ENCODE data around the gene GRIA3.
"Not testable (repeated sequence)": the region's sequence is repeated elsewhere in the genome, so short reads cannot be mapped to it uniquely, and the experiment has no call there.

The GRIA3 gene

DNA sequence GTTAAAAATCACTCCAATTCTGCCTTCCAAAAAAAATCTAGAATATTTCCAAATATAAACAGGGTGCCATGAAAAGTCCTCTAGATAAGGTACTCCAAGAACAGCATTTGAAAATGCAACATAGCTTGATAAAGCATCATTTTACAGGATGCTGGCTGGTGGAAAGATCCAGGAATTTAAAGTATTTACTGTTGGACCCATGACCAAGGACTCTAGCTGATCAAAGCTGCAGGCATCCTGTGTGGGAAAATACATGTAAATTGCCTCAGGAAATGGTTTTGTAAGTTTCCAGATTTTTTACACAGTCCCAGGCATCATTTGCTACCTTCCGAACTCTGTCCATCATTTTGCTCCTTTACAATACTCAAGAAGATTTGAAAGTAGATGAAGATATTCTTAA is 164.4 kb downstream of the GRIA3 start:
- DNase-seq (ENCODE audit: low read depth, low spot score): no peak

DNA sequence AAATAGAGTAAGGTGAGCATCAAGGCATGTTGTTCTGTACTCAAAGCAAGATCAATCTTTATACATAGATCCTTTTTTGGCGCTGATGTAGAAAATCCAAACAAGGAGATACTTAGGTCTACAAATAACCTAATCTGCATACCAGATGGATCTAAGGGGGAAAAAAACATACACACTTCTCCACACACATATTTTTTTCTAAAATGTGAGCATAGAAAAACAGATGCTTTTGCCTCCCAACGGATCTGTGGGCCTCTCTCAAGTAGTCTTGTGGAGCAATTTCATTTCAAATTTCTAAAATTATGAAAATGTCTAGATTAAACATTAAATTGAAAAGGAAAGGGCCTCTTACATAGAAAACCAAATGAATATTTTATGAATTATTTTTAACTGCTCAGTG is 166.1 kb downstream of the GRIA3 start:
- DNase-seq (ENCODE audit: low read depth, low spot score): no peak

DNA sequence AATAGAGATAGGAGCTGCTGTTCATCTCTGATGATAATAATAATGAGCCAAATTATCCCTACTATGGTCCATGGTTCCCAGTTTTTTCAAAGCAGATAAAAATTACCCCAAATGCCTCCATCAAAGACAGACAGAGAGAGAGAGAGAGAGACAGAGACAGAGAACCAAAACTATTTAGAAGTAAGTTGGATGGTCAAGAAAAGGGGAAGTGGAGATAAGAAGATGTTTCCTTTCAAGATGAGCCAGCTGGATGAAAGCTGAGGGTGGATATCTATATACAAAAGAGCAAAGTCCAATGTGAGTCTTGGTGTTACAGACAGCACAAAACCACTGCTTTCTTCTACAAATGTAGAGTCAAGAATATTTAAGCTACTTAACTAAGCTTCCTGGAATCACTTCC is 173.9 kb downstream of the GRIA3 start:
- no peak for DNase-seq (ENCODE audit: low read depth, low spot score)

DNA sequence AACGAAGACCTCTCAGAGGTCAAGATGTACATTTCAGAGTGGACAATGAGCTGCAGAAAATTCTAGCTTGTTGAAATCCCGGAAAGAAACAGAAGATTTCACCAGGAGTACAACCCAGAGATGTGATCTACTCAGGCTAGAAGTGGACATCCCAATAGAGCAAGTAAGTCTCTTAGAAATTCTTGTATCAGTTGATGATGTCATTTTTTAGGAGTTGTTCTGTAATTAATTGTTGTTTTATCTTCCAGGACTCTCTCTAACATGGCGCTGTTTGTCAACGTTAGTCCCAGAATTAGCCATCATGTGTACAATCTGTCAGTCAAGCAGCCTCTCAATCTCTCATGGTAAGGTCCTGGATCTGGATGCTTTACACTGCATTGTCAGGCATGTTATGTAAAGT is 174.4 kb downstream of the GRIA3 start:
- no peak for DNase-seq (ENCODE audit: low read depth, low spot score)

DNA sequence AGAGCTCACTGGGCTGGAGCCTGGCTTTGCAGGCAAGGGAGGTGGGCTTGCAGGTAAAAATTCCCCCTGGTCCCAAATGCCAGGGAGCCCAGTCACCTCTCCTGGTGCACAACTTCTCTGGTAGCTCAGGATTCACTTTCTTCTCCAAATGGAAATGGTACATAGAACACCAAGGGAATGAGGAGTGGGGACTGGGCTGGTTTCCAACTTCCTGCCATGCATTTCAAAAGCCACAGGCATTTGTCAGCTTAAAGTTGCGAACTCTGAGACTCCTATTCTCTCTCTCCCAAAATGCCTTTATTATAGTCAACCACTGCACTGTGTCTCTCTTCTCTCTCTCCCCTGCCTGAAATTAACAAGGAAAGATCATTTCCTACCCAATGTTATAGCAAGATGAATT is 177.3 kb downstream of the GRIA3 start:
- no peak for DNase-seq (ENCODE audit: low read depth, low spot score)

DNA sequence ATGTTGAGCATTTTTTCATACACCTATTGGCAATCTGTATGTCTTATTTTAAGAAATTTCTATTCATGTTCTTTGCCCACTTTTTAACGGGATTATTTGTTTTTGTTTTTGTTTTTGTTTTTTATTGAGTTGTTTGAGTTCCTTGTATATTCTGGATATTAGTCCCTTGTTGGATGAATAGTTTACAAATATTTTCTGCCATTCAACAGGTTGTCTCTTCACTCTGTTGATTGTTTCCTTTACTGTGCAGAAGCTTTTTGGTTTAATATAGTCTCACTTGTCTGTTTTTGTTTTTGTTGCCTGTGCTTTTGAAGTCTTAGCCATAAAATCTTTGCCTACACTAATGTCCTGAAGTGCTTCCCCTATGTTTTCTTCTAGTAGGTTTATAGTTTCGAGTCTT is 202.1 kb downstream of the GRIA3 start:
- DNase-seq (ENCODE audit: low read depth, low spot score): not testable (repeated sequence)

DNA sequence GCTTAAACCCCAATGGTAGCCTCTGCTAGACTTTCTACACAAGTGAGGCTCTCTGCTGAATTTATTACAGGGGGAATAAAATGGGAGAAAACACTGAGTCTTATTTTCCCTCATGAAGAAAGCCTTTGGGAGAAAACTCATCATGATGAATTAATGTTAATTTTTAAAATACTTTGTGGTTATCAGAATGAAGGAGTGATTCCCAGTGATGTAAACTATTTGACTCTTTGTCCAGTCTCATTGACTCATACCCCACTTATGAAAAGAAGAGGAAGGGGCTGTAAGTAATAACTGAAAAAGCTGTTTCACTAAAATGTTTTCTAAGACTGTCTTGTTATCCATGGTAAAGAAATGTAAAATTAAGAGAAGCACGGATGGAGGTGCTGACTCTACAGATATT is 208.8 kb downstream of the GRIA3 start:
- no peak for DNase-seq (ENCODE audit: low read depth, low spot score)

DNA sequence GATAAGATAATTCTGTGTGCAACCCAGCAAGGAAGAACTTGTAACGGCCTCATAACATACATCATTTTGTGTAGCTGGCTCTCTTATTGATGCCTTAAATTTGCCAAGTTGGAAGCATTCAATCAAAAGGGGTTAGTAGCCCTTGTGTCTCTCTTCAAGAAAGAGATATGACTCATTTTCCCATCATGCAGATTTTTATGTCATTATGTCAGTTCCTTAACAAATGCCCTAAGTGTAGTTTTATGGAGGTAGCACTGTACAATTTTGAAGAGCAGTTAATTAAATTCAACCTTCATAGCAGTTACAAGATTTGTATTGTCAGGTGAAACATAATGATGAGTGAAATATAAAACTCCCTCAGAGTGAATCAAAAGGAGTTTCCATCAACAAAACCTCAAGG is 215.6 kb downstream of the GRIA3 start:
- no peak for DNase-seq (ENCODE audit: low read depth, low spot score)

DNA sequence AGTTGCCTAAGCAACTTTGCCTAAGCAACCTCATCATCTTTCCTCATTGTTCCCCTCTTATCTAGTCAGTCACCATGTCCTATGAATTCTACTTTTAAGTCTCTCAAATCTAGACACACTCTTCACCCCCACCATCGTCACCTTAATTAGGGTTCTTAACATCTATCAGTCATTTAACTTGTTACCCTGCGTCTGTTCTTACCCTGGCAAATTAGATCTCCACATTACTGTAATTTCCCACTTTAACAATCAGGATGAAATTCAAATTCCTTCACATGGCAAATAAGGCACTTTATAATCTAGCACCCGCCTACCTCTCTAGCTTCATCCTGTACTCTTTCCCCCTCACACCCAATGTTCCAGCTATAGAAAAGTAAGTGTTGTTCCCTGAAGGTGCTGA is 221.2 kb downstream of the GRIA3 start:
- DNase-seq (ENCODE audit: low read depth, low spot score): no peak

DNA sequence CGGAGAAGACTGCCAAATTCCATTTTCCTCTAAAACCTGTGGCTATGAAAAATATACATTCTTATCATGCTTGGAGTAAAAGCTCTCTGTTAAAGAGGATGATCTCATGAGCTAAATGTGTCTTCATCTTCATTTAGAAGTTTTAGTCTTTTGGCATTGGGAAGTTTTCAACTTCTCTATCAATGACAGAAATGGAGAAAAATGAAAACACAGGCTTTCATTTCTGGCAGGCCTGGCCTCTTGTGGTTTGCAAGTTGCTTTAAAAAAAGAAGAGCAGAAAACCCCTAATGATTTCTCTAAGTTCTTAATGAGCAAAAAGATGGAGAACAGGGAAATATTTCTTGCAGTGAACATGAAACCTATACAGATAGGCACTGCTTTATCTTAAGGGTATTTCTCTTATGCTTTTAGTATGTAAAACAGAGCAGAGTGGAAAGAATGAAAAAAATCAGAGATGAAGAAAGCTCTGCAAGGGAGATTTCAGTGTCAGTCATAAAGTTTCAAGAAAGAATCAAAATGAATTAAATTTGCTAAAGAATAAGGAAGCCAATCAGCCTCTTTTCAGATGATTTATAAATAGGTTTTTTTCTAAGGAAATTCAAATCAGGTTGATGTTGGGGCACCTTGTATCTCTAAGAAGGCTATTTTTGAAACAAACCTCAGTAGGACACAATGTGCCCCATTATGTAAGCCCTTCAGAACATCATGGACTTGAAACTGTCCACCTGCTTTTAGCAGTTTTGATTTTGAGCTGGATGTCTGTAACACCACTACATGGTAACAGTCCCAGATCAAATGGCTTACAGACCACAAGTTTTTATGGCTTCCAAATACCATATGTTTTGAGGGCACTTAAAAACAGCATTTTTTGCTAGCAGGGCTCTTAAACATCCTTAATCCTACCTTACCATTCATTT is 225.0 kb downstream of the GRIA3 start:
- DNase-seq (ENCODE audit: low read depth, low spot score): no peak

DNA sequence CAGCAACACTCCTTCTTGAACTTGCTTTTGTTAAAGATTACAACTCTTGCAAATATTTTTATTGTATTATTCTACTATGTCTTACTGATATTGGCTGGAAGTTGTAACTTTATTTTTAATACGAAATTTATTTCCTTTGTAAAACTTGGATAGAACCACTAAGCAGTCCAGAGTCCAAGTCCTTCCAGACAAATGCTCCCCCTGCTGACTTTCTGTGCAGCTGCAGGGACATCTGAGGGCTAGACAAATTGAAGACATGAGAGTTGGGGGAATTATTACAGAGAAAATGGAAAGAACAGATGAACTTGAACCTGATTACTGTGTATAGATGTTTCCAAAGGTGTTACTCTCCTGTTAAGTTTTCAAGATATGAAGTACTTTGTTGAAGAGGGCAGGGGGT is 238.8 kb downstream of the GRIA3 start:
- DNase-seq (ENCODE audit: low read depth, low spot score): no peak

DNA sequence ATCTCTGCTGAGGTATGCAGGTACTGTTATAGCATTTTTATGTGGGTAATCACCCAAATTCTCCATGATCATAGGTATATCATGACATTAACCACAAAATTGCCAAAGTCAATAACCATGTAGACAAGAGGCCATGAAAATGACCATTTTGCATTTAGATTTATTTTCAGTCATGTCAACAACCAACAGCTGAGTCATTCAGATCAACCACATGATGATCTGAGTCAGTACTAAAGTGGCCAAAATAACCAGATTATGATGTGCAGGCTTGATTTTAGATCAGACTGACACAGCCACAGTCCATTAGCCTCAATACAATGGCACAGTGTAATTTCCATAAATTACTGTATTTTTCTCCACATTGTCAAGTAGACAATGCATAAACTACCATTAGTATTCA is 240.5 kb downstream of the GRIA3 start:
- DNase-seq (ENCODE audit: low read depth, low spot score): no peak

DNA sequence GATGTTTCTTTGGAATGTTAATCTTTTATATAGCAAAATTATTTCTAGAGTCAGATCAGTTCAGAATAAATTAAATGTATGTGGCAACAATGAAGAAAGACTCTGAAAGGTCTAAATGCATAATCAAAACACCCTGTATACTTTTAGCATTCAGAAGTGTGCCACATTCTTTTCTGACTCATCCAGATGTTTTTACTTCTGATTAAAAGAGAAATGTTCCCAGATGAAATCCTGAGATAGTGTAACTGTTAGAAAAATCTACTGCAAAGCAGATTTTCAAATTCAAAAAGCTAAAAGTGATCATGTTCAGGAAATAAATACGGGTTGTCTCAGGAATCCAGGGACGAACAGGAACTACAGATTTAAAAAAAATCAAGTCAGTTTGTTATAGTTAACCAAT is 241.4 kb downstream of the GRIA3 start:
- no peak for DNase-seq (ENCODE audit: low read depth, low spot score)

DNA sequence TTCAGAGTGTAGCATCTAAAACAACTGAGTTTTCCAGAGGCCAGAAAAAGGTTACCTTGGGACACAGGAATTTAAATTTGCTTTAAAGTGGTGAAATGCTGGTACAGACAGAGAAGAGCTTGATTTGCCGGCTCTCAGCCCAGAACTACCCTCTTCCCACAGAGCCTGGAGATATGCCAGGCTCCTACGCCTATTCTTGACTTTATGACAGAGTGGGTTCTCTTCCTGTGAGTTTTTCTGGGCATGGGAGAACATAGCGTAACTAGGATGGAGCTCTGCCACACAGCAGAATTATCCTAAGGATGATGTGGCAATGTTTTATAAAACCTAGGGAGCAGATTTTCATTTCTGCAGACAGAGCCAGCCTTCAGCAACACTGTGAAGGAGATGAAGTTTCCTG is 241.8 kb downstream of the GRIA3 start:
- DNase-seq (ENCODE audit: low read depth, low spot score): peak; percentile 23

DNA sequence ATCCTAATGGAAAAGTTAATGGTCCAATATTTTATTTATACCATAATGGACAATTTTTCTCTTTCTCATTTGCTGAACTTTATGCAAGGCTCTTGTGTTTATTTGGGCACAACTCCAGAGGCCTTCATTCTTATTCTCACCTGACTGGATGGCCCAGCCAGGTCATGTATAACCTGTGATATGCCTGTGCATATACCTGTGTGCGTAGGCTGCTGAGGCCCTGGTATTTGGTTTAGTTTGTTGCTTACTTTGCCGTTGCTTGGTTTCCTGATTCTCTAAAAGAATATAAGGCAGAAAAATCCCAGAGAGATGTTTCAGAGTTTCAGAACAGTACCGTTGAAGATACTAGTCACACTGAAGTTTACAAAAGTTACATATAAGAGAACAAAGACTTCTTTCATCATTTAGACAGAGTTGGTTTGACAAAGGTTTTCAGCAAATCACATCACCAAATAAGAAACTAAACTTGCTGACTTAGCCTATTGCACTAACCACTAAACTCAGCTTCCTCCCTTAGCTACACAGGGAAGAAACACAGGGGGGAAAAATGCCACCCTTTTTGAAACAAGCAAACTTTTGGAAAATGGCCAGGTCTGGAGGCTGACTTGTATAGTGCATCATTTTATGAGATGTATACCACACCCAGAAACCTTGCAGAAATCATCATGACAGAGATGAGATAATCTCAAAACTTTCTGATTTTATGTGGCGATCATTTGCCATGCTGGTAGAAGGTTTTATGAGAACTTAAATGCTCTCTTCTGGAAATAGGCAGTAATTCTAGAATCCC is 248.5 kb downstream of the GRIA3 start:
- no peak for DNase-seq (ENCODE audit: low read depth, low spot score)

DNA sequence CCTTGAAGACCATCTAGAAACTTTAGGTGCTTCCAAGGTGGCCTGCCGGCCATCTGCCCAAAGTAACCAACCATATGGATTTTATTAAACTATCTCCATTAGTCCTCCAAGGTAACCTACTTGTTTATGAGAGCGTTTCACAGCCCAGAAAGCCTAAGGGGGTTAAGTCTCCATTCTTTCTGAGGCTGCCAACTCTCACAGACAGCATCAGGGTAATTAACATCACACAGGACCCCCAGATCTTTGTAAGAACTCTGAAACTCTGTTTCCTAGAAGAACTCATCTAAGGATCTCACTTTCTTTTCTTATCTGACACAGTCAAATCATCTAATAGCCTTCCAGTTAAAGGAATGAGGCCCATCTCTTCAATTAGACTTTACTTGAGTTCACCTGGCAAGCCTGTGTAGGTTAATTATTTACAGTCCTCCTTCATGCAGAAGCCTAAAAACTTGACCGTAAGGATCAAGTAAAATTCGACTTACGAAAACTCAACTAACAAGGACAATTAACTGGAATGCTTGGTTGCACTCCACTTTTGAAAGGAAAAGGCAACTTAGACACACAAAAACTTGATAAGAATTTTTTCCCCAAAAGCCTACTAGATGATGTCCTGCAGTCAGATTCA is 252.5 kb downstream of the GRIA3 start:
- DNase-seq (ENCODE audit: low read depth, low spot score): no peak

DNA sequence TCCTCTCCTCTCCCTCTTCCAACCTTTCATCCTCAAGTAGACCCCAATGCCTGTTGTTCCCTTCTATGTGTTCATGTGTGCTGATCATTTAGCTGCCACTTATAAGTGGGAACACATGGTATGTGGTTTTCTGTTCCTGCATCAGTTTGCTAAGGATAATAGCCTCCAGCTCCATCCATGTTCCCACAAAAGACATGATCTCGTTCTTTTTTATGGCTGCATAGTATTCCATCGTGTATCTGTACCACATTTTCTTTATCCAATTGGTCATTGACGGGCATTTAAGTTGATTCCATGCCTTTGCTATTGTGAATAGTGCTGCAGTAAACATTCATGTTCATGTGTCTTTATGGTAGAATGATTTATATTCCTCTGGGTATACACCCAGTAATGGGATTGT is 255.8 kb downstream of the GRIA3 start:
- not testable (repeated sequence) for DNase-seq (ENCODE audit: low read depth, low spot score)

DNA sequence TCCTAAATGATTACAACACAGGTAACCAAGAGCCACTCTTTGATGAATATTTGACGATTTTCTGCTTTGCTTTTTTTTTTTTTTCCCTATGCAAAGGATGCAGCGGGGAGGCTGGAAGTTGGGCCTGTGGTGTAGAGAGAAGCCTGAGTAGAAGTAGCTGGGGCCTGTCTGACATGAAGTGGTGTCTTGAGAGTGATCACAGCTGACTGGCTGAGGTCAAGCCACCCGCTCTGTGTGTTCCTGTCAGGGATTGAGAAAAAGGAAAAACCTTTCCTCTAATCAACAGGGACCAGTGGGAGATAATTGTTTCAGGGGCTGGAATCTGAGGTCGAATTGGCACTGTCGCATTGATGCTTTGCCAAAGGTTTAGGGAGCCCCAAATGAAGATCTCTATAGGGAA is 258.7 kb downstream of the GRIA3 start:
- DNase-seq (ENCODE audit: low read depth, low spot score): no peak

DNA sequence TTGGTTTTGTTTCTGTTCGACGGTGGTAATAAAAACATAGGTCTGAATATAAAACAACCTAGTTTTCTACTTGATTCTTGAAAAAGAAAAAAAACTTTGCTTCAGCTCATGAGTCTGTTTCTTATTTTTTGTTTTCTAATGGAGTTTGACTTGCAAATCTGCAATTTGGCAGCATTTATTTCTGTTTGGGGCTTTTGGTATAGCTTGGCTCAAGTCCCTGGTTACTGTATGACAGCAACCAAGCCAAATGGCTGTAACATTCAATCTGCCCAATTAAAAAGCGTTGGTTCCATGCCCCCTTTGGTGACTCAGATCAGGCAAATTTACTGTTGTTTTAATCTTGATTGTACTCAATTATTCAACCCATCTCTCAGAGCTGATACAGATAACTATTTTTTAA is 263.4 kb downstream of the GRIA3 start:
- DNase-seq (ENCODE audit: low read depth, low spot score): no peak

DNA sequence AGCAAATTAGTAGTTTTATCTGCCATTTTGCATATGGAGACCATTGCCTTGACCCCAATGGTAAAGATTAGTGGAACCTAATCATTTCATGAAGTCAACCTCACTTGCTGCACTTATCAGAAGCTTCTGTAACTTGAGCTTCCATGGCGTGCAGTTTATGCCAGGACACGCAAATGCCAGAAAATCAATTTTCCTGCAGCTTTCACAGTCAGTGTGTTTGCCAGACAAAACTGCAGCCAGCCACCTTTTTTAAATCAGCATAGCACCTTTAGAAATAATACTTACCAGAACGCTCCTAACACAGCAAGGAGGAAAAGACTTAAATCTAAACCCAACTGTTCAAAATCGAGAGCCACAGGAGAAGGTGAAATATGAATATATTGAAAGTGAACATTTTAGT is 265.3 kb downstream of the GRIA3 start:
- no peak for DNase-seq (ENCODE audit: low read depth, low spot score)

DNA sequence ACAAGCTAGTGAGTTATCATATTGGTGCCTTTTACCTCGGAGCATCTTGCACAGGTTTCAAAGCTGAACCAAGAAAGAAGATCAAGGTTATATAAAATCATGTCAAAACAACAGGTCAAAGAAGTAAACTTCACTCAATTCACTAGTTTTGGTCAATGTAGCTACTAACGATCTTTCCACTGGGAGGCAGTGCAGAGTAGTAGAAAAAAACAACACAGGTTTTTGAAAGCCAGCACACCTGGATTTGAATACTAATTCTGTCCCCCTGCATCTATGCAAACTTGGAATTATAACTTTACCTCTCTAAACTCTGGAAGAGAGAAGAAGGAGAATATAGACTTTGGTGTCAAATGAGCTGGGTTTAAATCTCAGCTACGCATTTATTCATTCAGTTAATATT is 266.1 kb downstream of the GRIA3 start:
- DNase-seq (ENCODE audit: low read depth, low spot score): no peak

DNA sequence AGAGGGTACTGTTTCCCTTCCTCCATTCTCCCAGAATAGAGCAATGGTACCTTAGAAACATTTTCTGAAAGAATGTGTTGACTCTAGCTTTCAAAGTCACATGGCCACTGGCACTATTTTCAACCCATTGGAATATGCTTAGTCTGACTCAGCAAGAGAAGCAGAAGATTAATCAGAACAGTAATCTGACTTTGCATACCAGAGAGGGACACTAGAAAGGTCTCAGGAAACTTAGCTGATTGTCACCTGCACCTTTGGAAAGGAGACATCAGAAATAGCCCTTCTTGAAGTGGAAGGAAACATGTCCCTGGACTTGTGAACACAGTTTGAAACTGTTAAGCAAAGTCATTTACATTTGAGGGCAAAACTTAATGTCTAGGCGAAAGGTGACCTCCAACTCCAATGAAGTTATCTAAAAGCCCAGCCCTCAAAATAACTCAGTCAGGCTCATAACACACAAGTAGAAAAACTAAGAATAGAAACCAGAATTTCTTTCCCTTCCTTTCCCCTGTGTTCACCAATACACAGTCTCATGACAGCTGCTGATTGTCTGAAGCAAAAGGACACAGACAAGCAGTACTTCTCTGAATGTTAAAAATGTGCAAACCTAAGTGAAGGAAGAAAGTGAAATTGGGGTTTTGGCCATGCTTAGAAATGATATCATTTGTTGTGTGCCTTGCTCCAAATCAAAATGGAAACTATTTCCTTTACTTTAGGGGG is 270.8 kb downstream of the GRIA3 start:
- no peak for DNase-seq (ENCODE audit: low read depth, low spot score)
